Neutrophil (primary cell): Measurements from ENCODE around the gene GREM2.

Experiments used
- H3K27ac ChIP-seq: fragments of 200-600 bp; sonication (generic); 2 replicates; pipeline ENCODE4 v1.5.1; 2016; ENCODE audit warnings: mild to moderate bottlenecking, moderate library complexity
- H3K27me3 ChIP-seq: fragments of 200-600 bp; sonication (generic); 2 replicates; pipeline ENCODE4 v1.6.0; 2016; ENCODE audit warnings: mild to moderate bottlenecking
- H3K36me3 ChIP-seq: fragments of 200-600 bp; sonication (generic); 2 replicates; pipeline ENCODE4 v1.5.1; 2017
- H3K4me1 ChIP-seq, 2 experiments: fragments of 200-600 bp in 1 of 2; sonication (generic) in 1 of 2; 1 replicate in 1 of 2; 2 replicates in 1 of 2; pipeline versions ENCODE4 v1.5.1 to v1.6.1; 2013 to 2016; ENCODE audit warnings: low read depth in 1 of 2, low read length in 1 of 2, mild to moderate bottlenecking in 1 of 2, moderate library complexity in 1 of 2; ENCODE audit not compliant: control insufficient read depth in 1 of 2, insufficient read depth in 1 of 2
- H3K4me3 ChIP-seq, 2 experiments: fragments of 200-600 bp in 1 of 2; sonication (generic) in 1 of 2; 1 replicate in 1 of 2; 2 replicates in 1 of 2; pipeline ENCODE4 v1.5.1; 2013 to 2016; ENCODE audit warnings: low read depth in 1 of 2, low read length in 1 of 2, mild to moderate bottlenecking in 1 of 2, moderate library complexity in 1 of 2
- H3K9me3 ChIP-seq: fragments of 200-600 bp; sonication (generic); 2 replicates; pipeline ENCODE4 v1.5.1; 2016
- CTCF ChIP-seq: fragments of 200-600 bp; sonication (generic); IDR thresholded peaks from 2 replicates; pipeline ENCODE4 v1.5.1; 2016; ENCODE audit warnings: antibody characterized with exemption

Gene GREM2

GRCh38 chr1:240496356-240496755, 115.6 kb downstream of the GREM2 start:
- Histone ChIP-seq H3K4me3 (no peak overlapping the region), H3K36me3 (no peaks in the 10 kb centered on the region), H3K4me1 (no peaks in the 10 kb centered on the region), H3K27me3 (peaks cover 10% of the 10 kb centered on the region), H3K9me3 (no peaks in the 10 kb centered on the region), H3K27ac (no peak overlapping the region)
- no peak for TF ChIP-seq CTCF

GRCh38 chr1:240495601-240496000, 116.4 kb downstream of the GREM2 start:
- Histone ChIP-seq H3K4me3 (no peak overlapping the region), H3K27me3 (peaks cover 10% of the 10 kb centered on the region), H3K4me1 (no peaks in the 10 kb centered on the region), H3K36me3 (no peaks in the 10 kb centered on the region), H3K27ac (no peak overlapping the region), H3K9me3 (no peaks in the 10 kb centered on the region)
- no peak for TF ChIP-seq CTCF

GRCh38 chr1:240492832-240493440, 119.0 kb downstream of the GREM2 start:
- no peaks in the 10 kb centered on the region for H3K9me3 ChIP-seq
- H3K4me1 ChIP-seq, result no peaks in the 10 kb centered on the region
- H3K27me3 ChIP-seq, result peaks cover 10% of the 10 kb centered on the region
- no peak overlapping the region for H3K27ac ChIP-seq
- no peak for TF ChIP-seq CTCF
- H3K36me3 ChIP-seq, result no peaks in the 10 kb centered on the region
- H3K4me3 ChIP-seq, result no peak overlapping the region

GRCh38 chr1:240491796-240492195, 120.2 kb downstream of the GREM2 start:
- TF ChIP-seq CTCF, result no peak

GRCh38 chr1:240491156-240491555, 120.8 kb downstream of the GREM2 start:
- Histone ChIP-seq H3K27me3 (peaks cover 10% of the 10 kb centered on the region), H3K4me1 (no peaks in the 10 kb centered on the region), H3K27ac (no peak overlapping the region), H3K36me3 (no peaks in the 10 kb centered on the region), H3K9me3 (no peaks in the 10 kb centered on the region), H3K4me3 (no peak overlapping the region)
- no peak for TF ChIP-seq CTCF

More at GRCh38 chr1:240491796-240492195, 120.2 kb downstream of the GREM2 start:
- peaks cover 10% of the 10 kb centered on the region for H3K27me3 ChIP-seq
- no peaks in the 10 kb centered on the region for H3K9me3 ChIP-seq
- H3K4me3 ChIP-seq, result no peak overlapping the region
- no peaks in the 10 kb centered on the region for H3K4me1 ChIP-seq
- H3K27ac ChIP-seq, result no peak overlapping the region
- H3K36me3 ChIP-seq, result no peaks in the 10 kb centered on the region
